Astrocyte (in vitro differentiated cells and primary cell): ENCODE results near the gene TPM2. TPM values are rescaled to one million over a fixed set of nuclear protein-coding genes. Genes with fewer than 3 reads are reported as not detected.
"Not testable (repeated sequence)": the region's sequence is repeated elsewhere in the genome, so short reads cannot be mapped to it uniquely, and the experiment has no call there.

Source experiments
- DNase-seq: peaks from one replicate; pipeline ENCODE4 v3.0.0-alpha.2; 2010; ENCODE audit warnings: low read depth
- FAIRE-seq: peaks from 2 replicates; lab custom pipeline; 2011; peaks lifted over from hg19 to GRCh38; lab: Jason Lieb, UNC
- H2AFZ ChIP-seq: 2 replicates; pipeline ENCODE4 v1.6.0; 2012; ENCODE audit warnings: low read depth, low read length, inconsistent platforms
- H3K27ac ChIP-seq: 2 replicates; pipeline ENCODE4 v1.5.1; 2011; ENCODE audit warnings: low read depth, low read length, inconsistent platforms
- H3K27me3 ChIP-seq: 2 replicates; pipeline ENCODE4 v1.6.0; 2011; ENCODE audit warnings: low read length, inconsistent platforms; ENCODE audit not compliant: insufficient read depth
- H3K36me3 ChIP-seq: 2 replicates; pipeline ENCODE4 v1.5.1; 2011; ENCODE audit warnings: low read length, inconsistent platforms; ENCODE audit not compliant: insufficient read depth
- H3K4me1 ChIP-seq: 2 replicates; pipeline ENCODE4 v1.5.1; 2011; ENCODE audit warnings: low read length, inconsistent platforms; ENCODE audit not compliant: insufficient read depth
- H3K4me2 ChIP-seq: 2 replicates; pipeline ENCODE4 v1.6.0; 2012; ENCODE audit warnings: low read length, inconsistent platforms
- H3K4me3 ChIP-seq: 2 replicates; pipeline ENCODE4 v1.5.1; 2011; ENCODE audit warnings: low read depth, mild to moderate bottlenecking, low read length, inconsistent platforms; ENCODE audit not compliant: insufficient read depth
- H3K79me2 ChIP-seq: 2 replicates; pipeline ENCODE4 v1.6.0; 2012; ENCODE audit warnings: mild to moderate bottlenecking, low read length, inconsistent platforms; ENCODE audit not compliant: insufficient read depth
- H3K9ac ChIP-seq: 2 replicates; pipeline ENCODE4 v1.6.0; 2012; ENCODE audit warnings: mild to moderate bottlenecking, low read length, inconsistent platforms
- H3K9me3 ChIP-seq: 2 replicates; pipeline ENCODE4 v1.5.1; 2012; ENCODE audit warnings: low read depth, mild to moderate bottlenecking, low read length, inconsistent platforms; ENCODE audit not compliant: insufficient read depth
- H4K20me1 ChIP-seq: 2 replicates; pipeline ENCODE4 v1.6.0; 2012; ENCODE audit warnings: low read length, inconsistent platforms; ENCODE audit not compliant: insufficient read depth
- H3K27ac Mint-ChIP-seq: one replicate; pipeline ENCODE4 v1.8.0; 2021; ENCODE audit warnings: mild to moderate bottlenecking, mixed read lengths; ENCODE audit not compliant: unreplicated experiment
- H3K27me3 Mint-ChIP-seq: one replicate; pipeline ENCODE4 v1.8.0; 2021; ENCODE audit warnings: low read depth, mixed read lengths; ENCODE audit not compliant: unreplicated experiment
- H3K36me3 Mint-ChIP-seq: one replicate; pipeline ENCODE4 v1.8.0; 2021; ENCODE audit warnings: low read depth, mixed read lengths; ENCODE audit not compliant: unreplicated experiment
- H3K4me1 Mint-ChIP-seq: one replicate; pipeline ENCODE4 v1.8.0; 2021; ENCODE audit warnings: low read depth, mixed read lengths; ENCODE audit not compliant: unreplicated experiment
- H3K4me3 Mint-ChIP-seq: one replicate; pipeline ENCODE4 v1.8.0; 2021; ENCODE audit warnings: mild to moderate bottlenecking, moderate library complexity, mixed read lengths; ENCODE audit not compliant: unreplicated experiment
- H3K9me3 Mint-ChIP-seq: one replicate; pipeline ENCODE4 v1.8.0; 2021; ENCODE audit warnings: mild to moderate bottlenecking, mixed read lengths; ENCODE audit not compliant: unreplicated experiment
- EZH2 ChIP-seq: IDR thresholded peaks from 2 replicates; pipeline ENCODE4 v1.6.1; 2012; ENCODE audit warnings: mild to moderate bottlenecking, low read length, inconsistent platforms; ENCODE audit not compliant: insufficient read depth
- total RNA-seq: library from RNA; stranded (reverse); gene quantifications from 2 replicates; pipeline ENCODE4 v1.2.1, GENCODE V29; 2021
- TF ChIP-seq, protein P1 (sequence below): IDR thresholded peaks from 2 replicates; pipeline ENCODE4 v1.5.1; 2011; ENCODE audit warnings: low read depth, mild to moderate bottlenecking, inconsistent platforms, low read length, moderate library complexity; ENCODE audit not compliant: insufficient read depth

The TPM2 gene
- total RNA-seq, 1 donor from 2014 or later: 2,001 TPM

DNA sequence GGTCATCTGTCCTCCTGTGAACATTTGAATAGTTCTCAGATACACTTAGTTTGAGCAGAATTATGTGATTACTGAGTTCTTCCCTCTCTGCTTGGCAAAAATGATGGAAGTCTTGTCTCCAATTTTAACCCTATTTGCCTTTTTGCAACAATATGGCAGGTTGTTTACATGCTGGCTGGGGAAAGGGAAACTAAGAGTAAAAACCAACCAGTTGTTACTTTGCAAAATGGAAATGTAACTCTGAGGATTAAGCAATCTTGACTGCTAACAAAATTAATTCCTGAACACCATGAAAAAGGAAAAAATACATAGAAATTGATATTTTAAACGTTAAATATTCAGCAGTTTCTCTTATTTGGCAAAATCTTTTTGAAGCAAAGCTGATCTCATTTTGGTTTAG lies 50.1 kb downstream of the TPM2 start:
- peaks cover 7% of the 10 kb centered on the region for H3K4me1 Mint-ChIP-seq
- no peak overlapping the region for H2AFZ ChIP-seq
- no peak overlapping the region for H3K4me3 Mint-ChIP-seq
- peak; percentile 64 for FAIRE-seq
- TF ChIP-seq, protein P1, sequence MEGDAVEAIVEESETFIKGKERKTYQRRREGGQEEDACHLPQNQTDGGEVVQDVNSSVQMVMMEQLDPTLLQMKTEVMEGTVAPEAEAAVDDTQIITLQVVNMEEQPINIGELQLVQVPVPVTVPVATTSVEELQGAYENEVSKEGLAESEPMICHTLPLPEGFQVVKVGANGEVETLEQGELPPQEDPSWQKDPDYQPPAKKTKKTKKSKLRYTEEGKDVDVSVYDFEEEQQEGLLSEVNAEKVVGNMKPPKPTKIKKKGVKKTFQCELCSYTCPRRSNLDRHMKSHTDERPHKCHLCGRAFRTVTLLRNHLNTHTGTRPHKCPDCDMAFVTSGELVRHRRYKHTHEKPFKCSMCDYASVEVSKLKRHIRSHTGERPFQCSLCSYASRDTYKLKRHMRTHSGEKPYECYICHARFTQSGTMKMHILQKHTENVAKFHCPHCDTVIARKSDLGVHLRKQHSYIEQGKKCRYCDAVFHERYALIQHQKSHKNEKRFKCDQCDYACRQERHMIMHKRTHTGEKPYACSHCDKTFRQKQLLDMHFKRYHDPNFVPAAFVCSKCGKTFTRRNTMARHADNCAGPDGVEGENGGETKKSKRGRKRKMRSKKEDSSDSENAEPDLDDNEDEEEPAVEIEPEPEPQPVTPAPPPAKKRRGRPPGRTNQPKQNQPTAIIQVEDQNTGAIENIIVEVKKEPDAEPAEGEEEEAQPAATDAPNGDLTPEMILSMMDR: no peak
- TF ChIP-seq EZH2: no peak
- no peak for DNase-seq
- no peak overlapping the region for H3K27ac ChIP-seq
- H4K20me1 ChIP-seq: no peaks in the 10 kb centered on the region
- no peaks in the 10 kb centered on the region for H3K27me3 Mint-ChIP-seq
- H3K27me3 ChIP-seq: no peaks in the 10 kb centered on the region
- H3K4me3 ChIP-seq: no peak overlapping the region
- no peaks in the 10 kb centered on the region for H3K9me3 ChIP-seq
- H3K79me2 ChIP-seq: no peaks in the 10 kb centered on the region
- peaks cover 3% of the 10 kb centered on the region for H3K9me3 Mint-ChIP-seq
- no peak overlapping the region for H3K4me2 ChIP-seq
- peaks cover 8% of the 10 kb centered on the region for H3K36me3 Mint-ChIP-seq
- H3K4me1 ChIP-seq: no peaks in the 10 kb centered on the region
- no peak overlapping the region for H3K27ac Mint-ChIP-seq
- H3K9ac ChIP-seq: no peak overlapping the region
- H3K36me3 ChIP-seq: no peaks in the 10 kb centered on the region

DNA sequence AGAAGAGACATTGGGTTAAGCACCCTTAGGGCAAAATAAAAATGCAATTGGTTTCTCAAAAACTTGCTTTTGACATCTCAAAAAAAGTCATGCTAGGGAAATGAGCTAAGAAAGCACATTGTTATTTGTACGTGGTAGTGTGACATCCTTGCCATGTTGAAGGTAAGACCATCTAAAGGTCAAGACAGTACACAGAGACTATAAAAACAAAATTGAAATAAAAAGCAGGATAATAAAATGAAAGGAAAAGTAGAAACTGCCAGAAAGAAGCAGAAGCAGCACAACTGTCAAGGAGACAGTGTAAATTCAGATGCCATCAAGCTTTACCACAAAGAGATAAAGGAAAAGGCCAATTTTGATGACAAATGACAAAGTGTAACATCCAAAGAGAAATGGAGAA lies 50.5 kb downstream of the TPM2 start:
- not testable (repeated sequence) for H2AFZ ChIP-seq, H3K4me3 ChIP-seq, H3K36me3 ChIP-seq, H3K9me3 Mint-ChIP-seq, H3K4me2 ChIP-seq, H3K4me3 Mint-ChIP-seq, H3K27me3 ChIP-seq, H3K9me3 ChIP-seq, H3K27ac ChIP-seq, H3K79me2 ChIP-seq, H3K9ac ChIP-seq, DNase-seq, FAIRE-seq, H3K36me3 Mint-ChIP-seq, H3K27ac Mint-ChIP-seq, H3K27me3 Mint-ChIP-seq, H3K4me1 Mint-ChIP-seq, H3K4me1 ChIP-seq, H4K20me1 ChIP-seq

DNA sequence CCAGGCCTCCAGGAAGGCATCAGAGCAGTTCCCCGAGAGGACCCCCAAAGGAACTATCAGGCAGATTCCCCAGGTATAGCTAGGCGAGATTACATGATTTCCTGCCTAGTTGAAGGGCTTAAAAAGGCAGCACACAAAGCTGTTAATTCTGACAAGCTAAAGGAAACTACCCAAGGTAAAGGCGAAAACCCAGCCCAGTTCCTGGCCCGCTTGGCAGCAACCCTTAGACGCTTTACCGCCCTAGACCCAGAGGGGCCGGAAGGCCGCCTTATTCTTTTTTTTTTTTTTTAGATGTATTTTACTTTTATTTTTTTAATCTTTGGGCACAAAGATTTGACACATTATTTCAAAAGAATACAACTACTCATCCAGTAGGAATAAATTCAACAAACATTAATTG lies 51.0 kb downstream of the TPM2 start:
- not testable (repeated sequence) for H3K27ac ChIP-seq, H3K4me2 ChIP-seq, H3K4me1 Mint-ChIP-seq, H3K79me2 ChIP-seq, H4K20me1 ChIP-seq, H3K4me3 ChIP-seq, DNase-seq, H3K4me1 ChIP-seq, H3K36me3 Mint-ChIP-seq, H3K9ac ChIP-seq, H3K9me3 Mint-ChIP-seq, H3K4me3 Mint-ChIP-seq, FAIRE-seq, H3K27me3 Mint-ChIP-seq, H3K36me3 ChIP-seq, H3K27me3 ChIP-seq, H3K9me3 ChIP-seq, H2AFZ ChIP-seq, H3K27ac Mint-ChIP-seq

DNA sequence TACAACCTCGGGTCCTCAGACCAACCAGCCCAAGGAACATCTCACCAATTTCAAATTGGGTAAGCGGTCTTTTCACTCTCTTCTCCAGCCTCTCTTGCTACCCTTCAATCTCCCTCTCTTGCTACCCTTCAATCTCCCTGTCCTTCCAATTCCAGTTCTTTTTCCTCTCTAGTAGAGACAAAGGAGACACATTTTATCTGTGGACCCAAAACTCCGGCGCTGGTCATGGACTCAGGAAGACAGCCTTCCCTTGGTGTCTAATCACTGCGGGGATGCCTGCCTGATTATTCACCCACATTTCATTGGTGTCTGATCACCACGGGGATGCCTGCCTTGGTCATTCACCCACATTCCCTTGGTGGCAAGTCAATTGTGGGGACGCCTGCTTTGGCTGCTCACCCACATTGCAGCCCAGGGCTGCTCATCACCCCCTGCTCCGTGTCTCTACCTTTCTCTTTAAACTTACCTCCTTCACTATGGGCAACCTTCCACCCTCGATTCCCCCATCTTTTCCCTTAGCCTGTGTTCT lies 52.2 kb downstream of the TPM2 start:
- FAIRE-seq, H3K4me2 ChIP-seq, H3K9me3 ChIP-seq, H3K9ac ChIP-seq, H3K27ac ChIP-seq, H3K9me3 Mint-ChIP-seq, H3K27me3 Mint-ChIP-seq, H3K4me1 Mint-ChIP-seq, H3K4me3 Mint-ChIP-seq, H4K20me1 ChIP-seq, H3K4me1 ChIP-seq, H3K36me3 ChIP-seq, H3K4me3 ChIP-seq, H3K27me3 ChIP-seq, H3K36me3 Mint-ChIP-seq, H3K27ac Mint-ChIP-seq, DNase-seq, H3K79me2 ChIP-seq, H2AFZ ChIP-seq: not testable (repeated sequence)

DNA sequence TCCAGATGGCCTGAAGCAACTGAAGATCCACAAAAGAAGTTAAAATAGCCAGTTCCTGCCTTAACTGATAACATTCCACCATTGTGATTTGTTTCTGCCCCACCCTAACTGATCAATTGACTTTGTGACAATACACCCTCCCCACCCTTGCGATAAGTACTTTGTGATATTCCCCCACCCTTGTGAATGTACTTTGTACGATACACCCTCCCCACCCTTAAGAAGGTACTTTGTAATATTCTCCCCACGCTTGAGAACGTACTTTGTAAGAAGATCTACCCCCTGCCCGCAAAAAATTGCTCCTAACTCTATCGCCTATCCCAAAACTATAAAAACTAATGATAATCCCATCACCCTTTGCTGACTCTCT lies 52.9 kb downstream of the TPM2 start:
- not testable (repeated sequence) for H3K4me1 Mint-ChIP-seq, H3K4me2 ChIP-seq, H3K36me3 Mint-ChIP-seq, H3K27me3 Mint-ChIP-seq, H3K27ac Mint-ChIP-seq, H3K36me3 ChIP-seq, H3K4me1 ChIP-seq, H3K27ac ChIP-seq, H3K4me3 Mint-ChIP-seq, H4K20me1 ChIP-seq, H3K79me2 ChIP-seq, DNase-seq, H3K27me3 ChIP-seq, H3K9me3 Mint-ChIP-seq, H2AFZ ChIP-seq, FAIRE-seq, H3K9ac ChIP-seq, H3K9me3 ChIP-seq, H3K4me3 ChIP-seq
